Thoracic aorta endothelial cell (primary cell): ENCODE results near the gene GABBR2. TPM values are rescaled to one million over a fixed set of nuclear protein-coding genes. Genes with fewer than 3 reads are reported as not detected.

Source experiments
- total RNA-seq: library from RNA; depleted of rRNA; stranded (reverse); fragments of >200 nt; gene quantifications from 2 replicates; pipeline ENCODE4 v1.2.3, GENCODE V29; 2012

Gene GABBR2
- 33.5 and 39.2 TPM in 2 replicates for total RNA-seq

DNA sequence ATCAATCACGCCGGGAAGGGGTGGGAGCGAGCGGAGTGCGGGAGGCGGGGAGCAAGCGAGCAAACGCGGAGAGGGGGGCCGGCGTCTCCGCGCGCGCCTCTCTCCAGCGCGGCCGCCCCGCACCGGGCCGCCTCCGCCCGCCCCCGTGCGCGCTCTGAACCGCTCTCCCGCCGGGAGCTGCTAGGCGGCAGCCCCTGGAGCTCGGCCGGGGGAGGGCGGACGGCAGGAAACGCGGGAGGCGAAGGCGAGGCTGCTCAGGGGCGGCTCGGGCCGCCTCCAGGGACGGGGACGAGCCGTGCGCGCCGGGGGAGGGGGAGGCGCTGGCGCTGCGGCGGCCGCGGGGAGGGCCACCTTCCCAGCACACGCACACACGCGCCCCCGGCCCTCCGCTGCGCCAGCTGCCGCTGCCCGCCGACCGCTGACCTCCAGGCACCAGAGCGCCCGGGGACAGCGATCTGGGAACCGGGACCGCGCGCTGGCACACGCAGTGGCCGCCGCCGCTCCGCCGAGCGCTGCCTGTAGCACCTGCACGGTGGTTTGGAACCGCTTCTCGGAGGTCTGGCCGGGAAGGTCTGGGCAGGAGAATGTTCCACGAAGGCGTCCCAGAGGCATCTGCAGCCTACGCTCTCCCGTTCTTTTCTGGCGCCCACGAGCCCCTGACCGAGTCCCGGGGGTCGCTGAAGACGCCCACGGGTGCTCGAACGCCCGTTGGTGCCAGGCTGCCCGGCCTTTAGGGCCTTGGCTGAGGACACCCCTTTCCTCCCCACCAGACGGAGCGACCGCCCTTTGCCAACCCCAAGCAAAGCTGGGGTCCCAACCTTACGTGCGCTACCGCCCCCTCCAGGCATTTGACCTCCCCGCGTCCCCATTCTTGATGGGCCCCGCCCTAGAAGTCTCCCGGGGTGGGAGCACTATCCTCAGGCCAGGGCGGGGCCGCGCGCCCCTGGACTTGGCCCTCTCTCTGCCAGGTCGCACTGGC lies at the start of gene GABBR2:
TSS of gene GABBR2 (minus strand) at position 3 of the 979 bp plus-strand sequence. CDS start 198 bp downstream, outside the sequence.

GRCh38 chr9:98255578-98256296 lies 453.0 kb downstream of the GABBR2 start, which contains the start of gene TBC1D2:
TSS of gene TBC1D2 (minus strand) at chr9:98255649. CDS start at chr9:98255541, 108 bp downstream.

Other genes starting within 250 kb of the GABBR2 start
- 20.6 and 20.9 TPM in 2 replicates for gene ANKS6, start 87.6 kb upstream of the GABBR2 start, total RNA-seq
- gene GALNT12, start 98.7 kb upstream of the GABBR2 start, total RNA-seq: 1.4 and 1.5 TPM in 2 replicates
- not detected in 2 replicates for gene COL15A1, start 235.0 kb upstream of the GABBR2 start, total RNA-seq